GM12892 (cell line): ENCODE measurements around the gene ATXN7L3.

ENCODE experiments used
- POLR2A ChIP-seq: IDR thresholded peaks from 2 replicates; pipeline ENCODE4 v1.6.1; 2011; ENCODE audit warnings: low read depth, low read length, control low read depth
- POLR2AphosphoS5 ChIP-seq: IDR thresholded peaks from 2 replicates; pipeline ENCODE4 v1.6.1; 2011; ENCODE audit warnings: low read depth, low read length, control low read depth
- TAF1 ChIP-seq: IDR thresholded peaks from 2 replicates; pipeline ENCODE4 v1.6.1; 2011; ENCODE audit warnings: low read depth, mild to moderate bottlenecking, control low read depth, low read length, borderline replicate concordance

DNA sequence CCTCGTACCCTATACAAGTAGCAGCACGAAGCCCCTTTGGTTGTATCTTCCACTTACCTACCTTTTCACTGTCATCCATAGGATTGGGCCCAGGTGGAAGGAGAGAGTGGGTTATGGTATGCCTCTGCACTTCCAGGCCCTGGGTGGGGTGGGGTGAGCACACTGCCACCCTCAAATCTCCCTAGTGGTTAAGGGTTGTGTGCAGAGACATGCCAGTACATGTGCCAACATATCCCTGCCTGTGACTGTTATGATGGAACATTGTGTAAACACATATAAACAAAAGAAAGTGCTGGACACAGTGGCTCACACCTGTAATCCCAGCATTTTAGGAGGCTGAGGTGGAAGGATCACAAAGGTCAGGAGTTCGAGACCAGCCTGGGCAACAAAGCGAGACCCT, 46.8 kb downstream of the ATXN7L3 start:
- no peak for TF ChIP-seq POLR2AphosphoS5
- TF ChIP-seq POLR2A: no peak
- TF ChIP-seq TAF1: no peak
